HG03460 (cell line): ENCODE data around the gene CSNK2B.

ENCODE experiments used
- ATAC-seq: cut with Tn5 transposase; IDR thresholded peaks from one replicate; pipeline ENCODE4 v1.9.1; 2021; ENCODE audit not compliant: unreplicated experiment

Gene CSNK2B

GRCh38 chr6:31710523-31711219 is 44.8 kb downstream of the CSNK2B start:
- no peak for ATAC-seq

- ATAC-seq, result no peak
Observed at GRCh38 chr6:31711233-31711632, 45.4 kb downstream of the CSNK2B start.

DNA sequence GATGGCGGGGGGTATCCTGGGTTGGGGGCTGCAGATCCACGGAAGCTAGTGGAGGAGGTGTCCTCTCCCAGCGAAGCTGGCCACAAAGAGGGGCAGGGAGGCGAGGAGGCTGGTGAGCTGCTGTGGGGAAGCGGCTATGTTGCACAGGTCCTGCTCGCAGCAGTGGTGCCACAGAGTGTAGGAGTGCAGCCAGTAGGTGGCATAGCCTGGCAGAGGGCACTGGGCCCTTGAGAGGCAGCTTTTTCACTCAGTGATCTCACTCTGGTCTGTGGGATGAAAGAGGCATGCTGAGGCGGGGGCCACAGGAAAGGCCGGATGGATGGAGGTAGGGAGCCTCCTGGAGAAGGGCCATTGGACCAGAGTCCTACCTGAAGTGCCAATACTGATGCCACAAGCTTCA is 46.4 kb downstream of the CSNK2B start:
- ATAC-seq, result no peak

DNA sequence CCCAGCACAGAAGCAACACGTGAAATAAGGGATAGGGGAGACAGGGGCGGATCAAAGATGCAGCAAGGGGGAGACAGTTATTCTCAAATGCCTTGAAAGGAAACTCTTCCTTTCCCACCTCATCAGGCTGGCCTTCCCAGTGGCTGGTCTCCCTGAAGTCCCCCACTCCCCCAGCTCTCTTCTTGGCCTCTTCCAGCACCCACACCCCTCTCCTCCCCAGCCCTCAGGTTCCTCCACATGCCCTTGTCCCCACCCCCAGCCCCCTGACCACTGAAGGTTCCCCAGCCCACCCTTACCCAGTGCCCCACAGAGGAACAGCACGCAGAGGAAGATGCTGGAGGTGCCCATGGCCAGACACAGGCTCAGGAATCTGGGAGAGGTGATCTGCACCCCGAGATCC is 47.6 kb downstream of the CSNK2B start:
- no peak for ATAC-seq

DNA sequence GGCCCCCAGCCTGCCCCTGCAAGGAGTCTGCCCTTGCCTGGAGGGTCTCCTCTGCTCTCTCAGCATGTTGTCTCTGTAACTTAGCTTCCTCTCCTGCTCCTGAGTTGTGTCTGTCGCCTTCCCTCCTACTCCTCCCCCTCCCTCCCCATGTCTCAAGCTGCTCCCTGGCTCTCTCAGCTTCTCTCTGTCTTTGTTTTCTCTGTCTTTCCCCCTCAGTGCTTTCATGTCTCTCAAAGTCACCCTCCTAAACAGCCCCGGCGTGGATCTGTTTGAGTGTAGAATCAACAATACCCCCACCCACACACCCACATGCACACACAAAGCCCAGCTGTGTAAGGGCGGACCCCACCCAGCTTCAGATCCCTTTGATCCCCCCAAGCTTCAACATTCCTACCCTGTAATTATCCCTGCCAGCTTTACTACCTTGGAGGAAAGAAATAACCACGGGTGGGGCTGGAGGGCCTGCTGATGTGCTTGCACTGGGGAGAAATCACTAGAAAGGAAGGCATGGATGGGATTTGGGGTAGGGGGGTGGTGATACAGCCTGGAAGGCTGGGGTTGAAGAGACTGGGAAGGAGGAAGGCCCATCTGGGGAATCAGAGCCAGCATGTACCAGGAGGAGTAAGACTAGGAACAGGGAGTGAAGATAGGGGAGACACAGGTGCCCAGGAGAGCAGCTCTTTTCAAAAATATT is 48.3 kb downstream of the CSNK2B start:
- no peak for ATAC-seq

GRCh38 chr6:31715022-31715958 is 49.4 kb downstream of the CSNK2B start, which contains the start of gene LY6G6D:
TSS of gene LY6G6D (plus strand) at chr6:31715348. CDS start at chr6:31715356, 8 bp downstream.
- ATAC-seq, result no peak

DNA sequence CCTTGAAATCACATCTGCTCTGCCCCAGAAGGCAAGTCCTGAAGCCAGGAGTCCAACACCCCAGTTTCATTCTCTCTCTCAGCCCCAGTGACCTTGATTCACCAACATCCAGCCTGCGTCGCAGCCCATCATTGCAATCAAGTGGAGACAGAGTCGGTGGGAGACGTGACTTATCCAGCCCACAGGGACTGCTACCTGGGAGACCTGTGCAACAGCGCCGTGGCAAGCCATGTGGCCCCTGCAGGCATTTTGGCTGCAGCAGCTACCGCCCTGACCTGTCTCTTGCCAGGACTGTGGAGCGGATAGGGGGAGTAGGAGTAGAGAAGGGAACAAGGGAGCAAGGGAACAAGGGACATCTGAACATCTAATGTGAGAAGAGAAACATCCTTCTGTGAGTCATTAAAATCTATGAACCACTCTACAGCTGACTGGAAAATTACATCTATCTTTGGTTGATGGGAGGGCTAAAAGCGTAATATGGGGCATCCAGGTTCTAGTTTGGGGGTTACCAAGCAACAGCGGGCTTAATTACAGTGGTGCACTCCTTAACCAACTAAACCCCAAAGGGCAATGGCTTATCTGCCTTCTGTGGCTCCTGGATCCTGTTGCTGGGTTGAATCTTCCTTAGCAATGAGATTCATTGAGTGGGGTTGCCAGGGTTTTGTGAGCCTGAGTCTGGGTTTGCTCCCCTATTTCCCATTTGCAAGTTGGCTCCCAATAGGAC is 51.8 kb downstream of the CSNK2B start:
- no peak for ATAC-seq

GRCh38 chr6:31718265-31718664 is 52.4 kb downstream of the CSNK2B start:
- no peak for ATAC-seq

DNA sequence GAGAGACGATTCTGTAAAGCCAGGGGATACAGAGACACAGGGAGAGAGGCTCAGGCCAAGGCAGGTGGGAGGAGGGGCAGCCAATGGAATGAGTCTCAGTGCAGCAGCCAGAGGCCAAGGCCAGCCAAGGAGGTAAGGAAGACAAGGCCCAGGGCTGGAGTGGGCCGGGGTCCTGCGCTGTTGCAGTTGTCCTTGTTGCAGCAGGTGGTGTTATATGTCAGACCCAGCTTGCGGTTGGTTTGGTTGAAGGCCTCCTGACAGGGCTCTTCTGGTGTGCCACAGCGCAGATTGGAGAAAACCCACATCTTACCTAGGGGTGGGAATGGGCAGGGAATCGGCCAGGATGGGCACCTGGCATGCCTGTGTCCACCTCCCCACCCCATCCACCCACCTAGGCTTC is 53.1 kb downstream of the CSNK2B start:
- no peak for ATAC-seq
